SKM-1 treated with dmso at 0.1 percent for 144 hours (cell line): ENCODE results near the gene HID1.

Source experiments
- DNase-seq: peaks from one replicate; lab custom pipeline; 2025; ENCODE audit not compliant: unreplicated experiment; lab: John Stamatoyannopoulos, UW

Gene HID1

GRCh38 chr17:74950207-74950606 is 22.4 kb downstream of the HID1 start:
- no peak for DNase-seq

- no peak for DNase-seq
These were observed 23.0 kb downstream of the HID1 start for GRCh38 chr17:74949455-74950115.

- DNase-seq: no peak
These were observed 25.4 kb downstream of the HID1 start for GRCh38 chr17:74947041-74947754.

GRCh38 chr17:74946641-74947040 is 25.9 kb downstream of the HID1 start:
- no peak for DNase-seq

- no peak for DNase-seq
These were observed 27.0 kb downstream of the HID1 start for GRCh38 chr17:74945543-74945942.

GRCh38 chr17:74943808-74944522 is 28.6 kb downstream of the HID1 start:
- DNase-seq: no peak

GRCh38 chr17:74941128-74941725 is 31.3 kb downstream of the HID1 start:
- DNase-seq: no peak

GRCh38 chr17:74939534-74939933 is 33.0 kb downstream of the HID1 start:
- DNase-seq: no peak

GRCh38 chr17:74938194-74938950 is 34.2 kb downstream of the HID1 start:
- DNase-seq: no peak

- no peak for DNase-seq
These were observed 35.2 kb downstream of the HID1 start for GRCh38 chr17:74937064-74938051.

GRCh38 chr17:74936470-74936799 is 36.1 kb downstream of the HID1 start:
- DNase-seq: no peak

- no peak for DNase-seq
These were observed 36.7 kb downstream of the HID1 start, which contains the start of gene OTOP3 for GRCh38 chr17:74935585-74936469. Gene OTOP3, plus strand, starts transcription at chr17:74935898. Its CDS starts 24 bp downstream, at chr17:74935922.

- DNase-seq: no peak
These were observed 37.5 kb downstream of the HID1 start for GRCh38 chr17:74935048-74935447.

- DNase-seq: no peak
These were observed 42.0 kb downstream of the HID1 start for GRCh38 chr17:74930535-74931036.

- DNase-seq: no peak
These were observed 43.8 kb downstream of the HID1 start for GRCh38 chr17:74928786-74929185.

- DNase-seq: no peak
These were observed 47.3 kb downstream of the HID1 start for GRCh38 chr17:74925242-74925641.

GRCh38 chr17:74924250-74924948 is 48.2 kb downstream of the HID1 start, which contains the start of gene OTOP2:
Gene OTOP2, plus strand, starts transcription at chr17:74924273. Its CDS starts 360 bp downstream, at chr17:74924633.
- DNase-seq: peak; percentile 20
